Mesenchymal stem cell (in vitro differentiated cells and primary cell): Measurements from ENCODE around the gene VPS26A. TPM values are rescaled to one million over a fixed set of nuclear protein-coding genes. Genes with fewer than 3 reads are reported as not detected.
A peak's percentile ranks its signal among the peaks of the same experiment; 100 is the strongest.

Experiments
- DNase-seq: peaks from one replicate; pipeline ENCODE4 v3.0.0-alpha.2; 2013
- H2AFZ ChIP-seq: one replicate; pipeline ENCODE4 v1.6.1; 2013; ENCODE audit warnings: low read depth, mild to moderate bottlenecking, control low read depth, inconsistent platforms, low read length, moderate library complexity
- H2AK5ac ChIP-seq: 2 replicates; pipeline ENCODE4 v1.6.1; 2013; ENCODE audit warnings: low read length, moderate library complexity, mild to moderate bottlenecking, inconsistent platforms; ENCODE audit not compliant: severe bottlenecking
- H2BK120ac ChIP-seq: one replicate; pipeline ENCODE4 v1.6.1; 2013; ENCODE audit warnings: low read depth, mild to moderate bottlenecking, inconsistent platforms, low read length, moderate library complexity
- H2BK12ac ChIP-seq, 2 experiments: one replicate each; pipeline ENCODE4 v1.6.1; 2013; ENCODE audit warnings: inconsistent platforms in 2 of 2, low read length in 2 of 2, mild to moderate bottlenecking in 2 of 2, moderate library complexity in 2 of 2, control low read depth in 1 of 2
- H2BK15ac ChIP-seq: one replicate; pipeline ENCODE4 v1.6.1; 2013; ENCODE audit warnings: mild to moderate bottlenecking, low read depth, inconsistent platforms; ENCODE audit not compliant: poor library complexity, severe bottlenecking
- H2BK5ac ChIP-seq: 2 replicates; pipeline ENCODE4 v1.6.1; 2013; ENCODE audit warnings: low read depth, mild to moderate bottlenecking, low read length, control low read depth, inconsistent platforms; ENCODE audit not compliant: poor library complexity, severe bottlenecking
- H3K14ac ChIP-seq, 2 experiments: one replicate each; pipeline ENCODE4 v1.6.1; 2013; ENCODE audit warnings: inconsistent platforms in 2 of 2, low read length in 2 of 2, control low read depth in 1 of 2, mild to moderate bottlenecking in 1 of 2, moderate library complexity in 1 of 2
- H3K18ac ChIP-seq, 2 experiments: one replicate each; pipeline ENCODE4 v1.6.1; 2013; ENCODE audit warnings: inconsistent platforms in 2 of 2, low read length in 2 of 2, control low read depth in 1 of 2, low read depth in 1 of 2, mild to moderate bottlenecking in 1 of 2
- H3K23ac ChIP-seq, 2 experiments: one replicate each; pipeline ENCODE4 v1.6.1; 2013; ENCODE audit warnings: inconsistent platforms in 2 of 2, low read length in 2 of 2, mild to moderate bottlenecking in 2 of 2, moderate library complexity in 2 of 2, control low read depth in 1 of 2
- H3K27ac ChIP-seq: 2 replicates; pipeline ENCODE4 v1.5.1; 2013; ENCODE audit warnings: mild to moderate bottlenecking, moderate library complexity, low read length, control low read depth, inconsistent platforms; ENCODE audit not compliant: poor library complexity, severe bottlenecking
- H3K27me3 ChIP-seq, 2 experiments: 2 replicates each; pipeline versions ENCODE4 v1.6.1 to v1.7.0; 2013; ENCODE audit warnings: low read length in 2 of 2, mild to moderate bottlenecking in 2 of 2, moderate library complexity in 2 of 2, control low read depth in 1 of 2, inconsistent platforms in 1 of 2; ENCODE audit not compliant: control insufficient read depth in 1 of 2, insufficient read depth in 1 of 2
- H3K36me3 ChIP-seq, 2 experiments: 2 replicates each; pipeline versions ENCODE4 v1.6.1 to v1.7.0; 2013; ENCODE audit warnings: low read length in 2 of 2, control low read depth in 1 of 2, inconsistent platforms in 1 of 2, low read depth in 1 of 2, mild to moderate bottlenecking in 1 of 2; ENCODE audit not compliant: insufficient read depth in 2 of 2, control insufficient read depth in 1 of 2
- H3K4ac ChIP-seq, 2 experiments: one replicate each; pipeline ENCODE4 v1.6.1; 2013; ENCODE audit warnings: inconsistent platforms in 2 of 2, low read length in 2 of 2, mild to moderate bottlenecking in 2 of 2, moderate library complexity in 2 of 2, control low read depth in 1 of 2, low read depth in 1 of 2
- H3K4me1 ChIP-seq: 2 replicates; pipeline ENCODE4 v1.6.1; 2013; ENCODE audit warnings: low read depth, low read length, control low read depth; ENCODE audit not compliant: control insufficient read depth, insufficient read depth
- H3K4me2 ChIP-seq: 2 replicates; pipeline ENCODE4 v1.6.1; 2013; ENCODE audit warnings: low read length, mild to moderate bottlenecking, inconsistent platforms; ENCODE audit not compliant: poor library complexity, severe bottlenecking
- H3K4me3 ChIP-seq, 2 experiments: 2 replicates each; pipeline versions ENCODE4 v1.5.1 to v1.7.0; 2013; ENCODE audit warnings: low read length in 2 of 2, mild to moderate bottlenecking in 2 of 2, control low read depth in 1 of 2, low read depth in 1 of 2; ENCODE audit not compliant: insufficient read depth in 1 of 2
- H3K79me1 ChIP-seq: replicated peaks from 2 replicates; pipeline ENCODE4 v1.6.1; 2013; ENCODE audit warnings: mild to moderate bottlenecking, control low read depth, low read length, inconsistent platforms; ENCODE audit not compliant: poor library complexity, severe bottlenecking
- H3K9ac ChIP-seq: 2 replicates; pipeline ENCODE4 v1.7.0; 2013; ENCODE audit warnings: mild to moderate bottlenecking, low read length, moderate library complexity
- H3K9me3 ChIP-seq: 2 replicates; pipeline ENCODE4 v1.7.0; 2013; ENCODE audit warnings: mild to moderate bottlenecking, low read length; ENCODE audit not compliant: control insufficient read depth
- H4K8ac ChIP-seq: one replicate; pipeline ENCODE4 v1.6.1; 2013; ENCODE audit warnings: inconsistent platforms, mild to moderate bottlenecking, low read length, moderate library complexity
- H4K91ac ChIP-seq: one replicate; pipeline ENCODE4 v1.6.1; 2013; ENCODE audit warnings: mild to moderate bottlenecking, low read length, inconsistent platforms
- WGBS: methylation state at CpG from one replicate; pipeline ENCODE4 v1.1.7; 2013; ENCODE audit warnings: mixed read lengths; 5-methylcytosine and 5-hydroxymethylcytosine counted together
- polyA plus RNA-seq, 2 experiments: library from polyadenylated mRNA; stranded (reverse); fragments of 200-250 nt; gene quantifications; one replicate each; pipeline ENCODE4 v1.2.3, GENCODE V29; 2013

The VPS26A gene
- polyA plus RNA-seq (2013, experiment 1 of 2), result 60.4 TPM
- 65.4 TPM for polyA plus RNA-seq (2013, experiment 2 of 2)

DNA sequence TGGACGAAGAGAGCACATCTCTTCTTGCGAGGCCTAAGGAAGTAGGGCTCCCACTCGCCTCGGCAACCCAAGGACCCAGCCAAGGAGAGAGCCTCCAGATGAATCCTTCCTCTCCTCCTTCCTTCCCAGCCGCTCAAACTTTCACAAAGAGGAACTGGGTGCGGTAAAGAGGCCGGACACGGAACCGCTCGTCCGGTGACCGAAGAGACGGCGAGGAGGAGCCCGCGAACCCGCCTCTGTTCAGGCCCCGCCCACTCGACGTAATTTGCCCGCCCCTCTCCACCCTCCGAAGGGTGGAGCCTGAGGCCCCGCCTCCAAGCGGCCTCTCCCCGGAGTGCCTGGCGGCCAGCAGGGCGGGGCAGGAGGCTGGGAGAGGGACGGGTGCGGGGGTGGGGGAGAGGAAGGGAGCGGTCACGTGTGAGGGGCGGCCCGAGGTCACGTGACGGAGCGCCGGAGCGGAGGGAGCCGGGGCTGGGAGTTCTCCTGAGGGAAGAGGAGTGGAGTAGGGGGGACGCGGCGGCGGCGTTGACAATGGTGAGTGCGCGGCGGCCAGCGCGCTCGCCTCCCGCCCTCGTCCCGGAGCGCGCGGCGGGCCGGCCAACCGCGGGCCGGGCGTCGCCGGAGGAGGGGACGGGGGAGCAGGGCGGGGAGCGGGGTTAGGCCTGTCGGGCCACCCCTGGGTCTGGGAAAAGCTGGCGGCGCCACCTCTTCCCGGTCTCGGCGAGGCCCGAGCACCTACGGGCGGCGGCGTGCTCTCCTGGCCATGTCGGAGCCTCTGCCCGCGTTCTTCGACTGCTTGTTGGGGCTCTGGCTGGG is at the start of gene VPS26A:
Gene VPS26A (plus strand): TSS at position 432 of the 816 bp plus-strand sequence. CDS start 100 bp downstream, at position 532.
- Histone ChIP-seq H3K23ac (no peak within 1 kb of the TSS), H4K91ac (peak within 1 kb of the TSS; percentile 65), H2AK5ac (peak within 1 kb of the TSS; percentile 16), H3K27me3 (no peaks in the 10 kb centered on the region), H3K4ac (peak within 1 kb of the TSS; percentile 5 to 92), H3K4me3 (peak within 1 kb of the TSS; percentile 84 to 90), H3K79me1 (no peaks in the 10 kb centered on the region), H3K36me3 (peaks cover 0 to 3% of the 10 kb centered on the region in 2 experiments), H3K4me2 (peak within 1 kb of the TSS; percentile 92), H3K14ac (peak within 1 kb of the TSS in 1 of 2 experiments; percentile 98), H3K27ac (peak within 1 kb of the TSS; percentile 93), H3K4me1 (peaks cover 5% of the 10 kb centered on the region), H2BK15ac (peak within 1 kb of the TSS; percentile 92), H3K9me3 (no peaks in the 10 kb centered on the region), H4K8ac (peak within 1 kb of the TSS; percentile 82), H3K18ac (peak within 1 kb of the TSS; percentile 94 to 98), H2BK5ac (peak within 1 kb of the TSS; percentile 93), H2AFZ (peak within 1 kb of the TSS; percentile 82), H2BK12ac (no peak within 1 kb of the TSS), H3K9ac (peak within 1 kb of the TSS; percentile 98), H2BK120ac (peak within 1 kb of the TSS; percentile 89)
- DNase-seq, result peak; percentile 98
- under 1% methylated on average over 54 of the region's 82 CpGs for WGBS

DNA sequence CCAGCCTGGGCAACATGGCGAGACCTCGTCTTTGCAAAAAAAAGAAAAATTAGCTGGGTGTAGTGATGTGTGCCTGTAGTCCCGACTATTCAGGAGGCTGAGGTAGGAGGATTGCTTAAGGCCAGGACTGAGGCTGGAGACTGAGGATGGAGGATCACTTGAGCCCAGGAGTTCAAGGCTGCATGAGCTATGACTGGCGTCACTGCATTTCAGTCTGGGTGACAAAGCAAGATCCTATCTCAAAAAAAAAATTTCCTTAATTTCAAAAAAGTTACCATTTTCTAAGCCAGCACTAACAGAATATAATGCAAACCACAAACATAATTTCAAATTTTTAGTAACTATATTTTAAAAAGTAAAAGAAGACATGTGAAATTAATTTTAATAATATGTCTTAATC is 49.4 kb upstream of the VPS26A start:
- Histone ChIP-seq H3K4me2 (no peak overlapping the region), H3K4me3 (no peak overlapping the region), H2BK120ac (no peak overlapping the region), H2AFZ (no peak overlapping the region), H3K79me1 (no peaks in the 10 kb centered on the region), H3K9ac (no peak overlapping the region), H3K9me3 (no peaks in the 10 kb centered on the region), H2BK12ac (no peak overlapping the region), H4K8ac (no peak overlapping the region), H2AK5ac (no peak overlapping the region), H2BK15ac (no peak overlapping the region), H3K18ac (no peak overlapping the region), H2BK5ac (no peak overlapping the region), H3K14ac (no peak overlapping the region), H3K23ac (no peak overlapping the region), H3K27ac (no peak overlapping the region), H4K91ac (no peak overlapping the region), H3K4ac (no peak overlapping the region), H3K36me3 (no peaks in the 10 kb centered on the region), H3K27me3 (no peaks in the 10 kb centered on the region), H3K4me1 (peaks cover under 1% of the 10 kb centered on the region)
- no peak for DNase-seq
- 89% methylated on average over 3 of the region's 4 CpGs for WGBS

DNA sequence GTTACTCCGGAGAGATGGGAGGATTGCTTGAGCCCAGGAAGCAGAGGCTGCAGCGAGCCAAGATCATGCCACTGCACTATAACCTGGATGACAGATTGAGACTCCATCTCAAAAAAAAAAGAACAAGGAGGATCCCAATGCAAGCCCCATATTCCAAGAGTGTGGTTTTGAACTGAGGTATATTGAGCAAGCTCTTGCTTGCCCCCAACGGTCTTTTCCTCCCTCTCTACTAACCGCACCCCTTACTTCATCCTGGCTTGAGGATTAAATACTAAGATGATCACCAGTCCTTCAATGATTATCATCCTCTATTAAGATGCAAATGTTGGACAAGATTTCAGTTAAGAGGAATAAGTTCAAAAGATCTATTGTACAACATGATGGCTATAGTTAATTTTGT is 48.5 kb upstream of the VPS26A start:
- no peaks in the 10 kb centered on the region for H3K27me3 ChIP-seq
- H2BK5ac ChIP-seq, result no peak overlapping the region
- H3K4me3 ChIP-seq, result no peak overlapping the region
- H2AFZ ChIP-seq, result no peak overlapping the region
- H3K23ac ChIP-seq, result no peak overlapping the region
- H3K14ac ChIP-seq, result no peak overlapping the region
- H3K9me3 ChIP-seq, result no peaks in the 10 kb centered on the region
- no peak overlapping the region for H2AK5ac ChIP-seq
- no peak for DNase-seq
- H3K4ac ChIP-seq, result no peak overlapping the region
- no peak overlapping the region for H3K4me2 ChIP-seq
- H2BK12ac ChIP-seq, result no peak overlapping the region
- H2BK15ac ChIP-seq, result no peak overlapping the region
- H4K8ac ChIP-seq, result no peak overlapping the region
- no peak overlapping the region for H3K18ac ChIP-seq
- H3K4me1 ChIP-seq, result no peaks in the 10 kb centered on the region
- WGBS, result 75% methylated on average over 2 of the region's 4 CpGs
- no peaks in the 10 kb centered on the region for H3K79me1 ChIP-seq
- no peak overlapping the region for H4K91ac ChIP-seq
- no peaks in the 10 kb centered on the region for H3K36me3 ChIP-seq
- no peak overlapping the region for H3K27ac ChIP-seq
- no peak overlapping the region for H2BK120ac ChIP-seq
- H3K9ac ChIP-seq, result no peak overlapping the region

DNA sequence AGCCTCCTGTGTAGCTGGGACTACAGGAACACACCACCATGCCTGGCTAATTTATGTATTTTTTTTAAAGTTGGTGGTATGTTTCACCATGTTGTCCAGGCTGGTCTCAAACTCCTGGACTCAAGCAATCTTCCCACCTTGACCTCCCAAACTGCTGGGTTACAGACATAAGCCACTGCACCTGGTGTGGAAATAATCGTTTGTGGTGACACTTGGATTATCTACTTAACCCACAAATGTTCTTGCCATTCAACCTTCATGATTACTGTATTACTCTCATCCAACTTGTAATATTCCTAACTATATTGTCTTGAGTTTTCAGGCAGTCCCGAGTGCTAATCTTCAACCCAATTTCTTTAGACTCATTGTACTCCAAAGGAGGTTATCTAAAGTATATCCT is 45.7 kb upstream of the VPS26A start:
- no peak for DNase-seq
- Histone ChIP-seq H3K36me3 (no peaks in the 10 kb centered on the region), H4K91ac (no peak overlapping the region), H2AFZ (no peak overlapping the region), H3K27me3 (no peaks in the 10 kb centered on the region), H3K18ac (no peak overlapping the region), H3K4ac (no peak overlapping the region), H3K4me2 (no peak overlapping the region), H3K79me1 (no peaks in the 10 kb centered on the region), H2AK5ac (no peak overlapping the region), H4K8ac (no peak overlapping the region), H3K9ac (no peak overlapping the region), H2BK12ac (no peak overlapping the region), H3K4me1 (no peaks in the 10 kb centered on the region), H3K9me3 (no peaks in the 10 kb centered on the region), H2BK15ac (no peak overlapping the region), H3K14ac (no peak overlapping the region), H3K27ac (no peak overlapping the region), H3K23ac (no peak overlapping the region), H2BK120ac (no peak overlapping the region), H3K4me3 (no peak overlapping the region), H2BK5ac (no peak overlapping the region)
- 97% methylated on average over 2 of the region's 2 CpGs for WGBS
